PFSK-1 (cell line): ENCODE measurements around the gene SLC9A8. TPM values are rescaled to one million over a fixed set of nuclear protein-coding genes. Genes with fewer than 3 reads are reported as not detected.
A peak's percentile ranks its signal among the peaks of the same experiment; 100 is the strongest.

ENCODE experiments used
- FOXP2 ChIP-seq: optimal IDR thresholded peaks from 2 replicates; pipeline ENCODE3; 2011; ENCODE audit warnings: borderline replicate concordance, control low read depth, inconsistent platforms; ENCODE audit not compliant: insufficient read depth; ENCODE audit errors: extremely low read length, extremely low read depth
- POLR2AphosphoS5 ChIP-seq: IDR thresholded peaks from 2 replicates; pipeline ENCODE4 v1.6.1; 2012; ENCODE audit warnings: low read depth, mild to moderate bottlenecking, control low read depth, low read length, moderate library complexity
- SIN3A ChIP-seq: IDR thresholded peaks from 2 replicates; pipeline ENCODE4 v1.6.1; 2012; ENCODE audit warnings: mild to moderate bottlenecking, low read length, moderate library complexity, borderline replicate concordance; ENCODE audit not compliant: insufficient read depth
- TAF1 ChIP-seq: IDR thresholded peaks from 2 replicates; pipeline ENCODE4 v1.6.1; 2012; ENCODE audit warnings: low read length, control low read depth, borderline replicate concordance; ENCODE audit not compliant: insufficient read depth
- polyA plus RNA-seq: library from polyadenylated mRNA; unstranded; fragments of >200 nt; gene quantifications from one replicate; pipeline ENCODE4 v1.2.1, GENCODE V29; 2012; ENCODE audit warnings: low read depth, missing spikeins; ENCODE audit not compliant: insufficient read length
- TF ChIP-seq, protein P1 (sequence below), 2 experiments: IDR thresholded peaks; 2 replicates each; pipeline versions ENCODE4 v1.6.1 to v1.8.0; 2011 to 2012; ENCODE audit warnings: low read depth in 2 of 2, low read length in 2 of 2, control low read depth in 1 of 2, inconsistent platforms in 1 of 2, mild to moderate bottlenecking in 1 of 2, moderate library complexity in 1 of 2; ENCODE audit not compliant: insufficient read depth in 1 of 2

SLC9A8 gene, protein sequence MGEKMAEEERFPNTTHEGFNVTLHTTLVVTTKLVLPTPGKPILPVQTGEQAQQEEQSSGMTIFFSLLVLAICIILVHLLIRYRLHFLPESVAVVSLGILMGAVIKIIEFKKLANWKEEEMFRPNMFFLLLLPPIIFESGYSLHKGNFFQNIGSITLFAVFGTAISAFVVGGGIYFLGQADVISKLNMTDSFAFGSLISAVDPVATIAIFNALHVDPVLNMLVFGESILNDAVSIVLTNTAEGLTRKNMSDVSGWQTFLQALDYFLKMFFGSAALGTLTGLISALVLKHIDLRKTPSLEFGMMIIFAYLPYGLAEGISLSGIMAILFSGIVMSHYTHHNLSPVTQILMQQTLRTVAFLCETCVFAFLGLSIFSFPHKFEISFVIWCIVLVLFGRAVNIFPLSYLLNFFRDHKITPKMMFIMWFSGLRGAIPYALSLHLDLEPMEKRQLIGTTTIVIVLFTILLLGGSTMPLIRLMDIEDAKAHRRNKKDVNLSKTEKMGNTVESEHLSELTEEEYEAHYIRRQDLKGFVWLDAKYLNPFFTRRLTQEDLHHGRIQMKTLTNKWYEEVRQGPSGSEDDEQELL
- 8.0 TPM for polyA plus RNA-seq

GRCh38 chr20:49812507-49813304 lies at the start of gene SLC9A8:
Gene SLC9A8, plus strand, starts transcription at chr20:49812828. Its CDS starts 95 bp downstream, at chr20:49812923.
- TF ChIP-seq, protein P1, sequence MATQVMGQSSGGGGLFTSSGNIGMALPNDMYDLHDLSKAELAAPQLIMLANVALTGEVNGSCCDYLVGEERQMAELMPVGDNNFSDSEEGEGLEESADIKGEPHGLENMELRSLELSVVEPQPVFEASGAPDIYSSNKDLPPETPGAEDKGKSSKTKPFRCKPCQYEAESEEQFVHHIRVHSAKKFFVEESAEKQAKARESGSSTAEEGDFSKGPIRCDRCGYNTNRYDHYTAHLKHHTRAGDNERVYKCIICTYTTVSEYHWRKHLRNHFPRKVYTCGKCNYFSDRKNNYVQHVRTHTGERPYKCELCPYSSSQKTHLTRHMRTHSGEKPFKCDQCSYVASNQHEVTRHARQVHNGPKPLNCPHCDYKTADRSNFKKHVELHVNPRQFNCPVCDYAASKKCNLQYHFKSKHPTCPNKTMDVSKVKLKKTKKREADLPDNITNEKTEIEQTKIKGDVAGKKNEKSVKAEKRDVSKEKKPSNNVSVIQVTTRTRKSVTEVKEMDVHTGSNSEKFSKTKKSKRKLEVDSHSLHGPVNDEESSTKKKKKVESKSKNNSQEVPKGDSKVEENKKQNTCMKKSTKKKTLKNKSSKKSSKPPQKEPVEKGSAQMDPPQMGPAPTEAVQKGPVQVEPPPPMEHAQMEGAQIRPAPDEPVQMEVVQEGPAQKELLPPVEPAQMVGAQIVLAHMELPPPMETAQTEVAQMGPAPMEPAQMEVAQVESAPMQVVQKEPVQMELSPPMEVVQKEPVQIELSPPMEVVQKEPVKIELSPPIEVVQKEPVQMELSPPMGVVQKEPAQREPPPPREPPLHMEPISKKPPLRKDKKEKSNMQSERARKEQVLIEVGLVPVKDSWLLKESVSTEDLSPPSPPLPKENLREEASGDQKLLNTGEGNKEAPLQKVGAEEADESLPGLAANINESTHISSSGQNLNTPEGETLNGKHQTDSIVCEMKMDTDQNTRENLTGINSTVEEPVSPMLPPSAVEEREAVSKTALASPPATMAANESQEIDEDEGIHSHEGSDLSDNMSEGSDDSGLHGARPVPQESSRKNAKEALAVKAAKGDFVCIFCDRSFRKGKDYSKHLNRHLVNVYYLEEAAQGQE (IDR thresholded peaks at IDR 0.05; ENCODE audit: insufficient read depth in 1 of 2, low read depth in 2 of 2, low read length in 2 of 2) = no peak
- TF ChIP-seq SIN3A (peak; percentile 3; the same call in 1 of the 2 replicates), FOXP2 (peak; percentile 75), TAF1 (peak; percentile 69; the same call in 1 of the 2 replicates), POLR2AphosphoS5 (peak; percentile 74)

GRCh38 chr20:49762940-49763766 lies 49.5 kb upstream of the SLC9A8 start:
- TF ChIP-seq FOXP2 (no peak), TAF1 (no peak), POLR2AphosphoS5 (no peak), SIN3A (no peak)
- TF ChIP-seq, protein P1 (IDR thresholded peaks at IDR 0.05; ENCODE audit: insufficient read depth in 1 of 2, low read depth in 2 of 2, low read length in 2 of 2) = no peak

- no peak for TF ChIP-seq FOXP2
- TF ChIP-seq, protein P1 (IDR thresholded peaks at IDR 0.05; ENCODE audit: insufficient read depth in 1 of 2, low read depth in 2 of 2, low read length in 2 of 2) = no peak
- no peak for TF ChIP-seq TAF1
- TF ChIP-seq SIN3A = no peak
- no peak for TF ChIP-seq POLR2AphosphoS5
Observed at GRCh38 chr20:49765413-49765736, 47.3 kb upstream of the SLC9A8 start.

- TF ChIP-seq, protein P1 (IDR thresholded peaks at IDR 0.05; ENCODE audit: insufficient read depth in 1 of 2, low read depth in 2 of 2, low read length in 2 of 2) = no peak
- TF ChIP-seq SIN3A (no peak), TAF1 (no peak), FOXP2 (no peak), POLR2AphosphoS5 (no peak)
Observed at GRCh38 chr20:49765846-49766541, 46.6 kb upstream of the SLC9A8 start.
